HG03342 (cell line): ENCODE results near the gene RAPGEF3.

Experiments
- ATAC-seq: cut with Tn5 transposase; IDR thresholded peaks from one replicate; pipeline ENCODE4 v1.9.1; 2021; ENCODE audit warnings: mild to moderate bottlenecking, moderate library complexity; ENCODE audit not compliant: unreplicated experiment

The RAPGEF3 gene

DNA sequence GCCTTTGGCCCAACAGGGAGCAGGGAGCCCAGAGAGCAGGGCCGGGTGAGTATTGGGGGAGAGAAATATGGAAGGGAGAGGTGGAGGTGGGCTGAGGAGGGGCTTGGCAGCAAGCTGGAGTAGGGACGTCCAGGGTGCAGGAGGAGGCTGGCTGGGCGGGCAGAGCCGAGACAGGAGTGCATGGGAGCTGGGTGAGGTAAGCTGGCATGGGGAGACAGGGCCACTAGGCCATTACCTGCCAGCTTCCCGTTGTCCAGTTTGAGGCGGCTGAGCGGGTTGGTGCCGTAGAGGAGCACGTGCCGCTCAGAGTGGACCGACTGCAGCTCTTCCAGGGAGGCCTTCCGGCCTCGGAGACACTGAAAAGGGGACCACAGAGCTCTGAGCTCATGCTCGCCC is 32.7 kb upstream of the RAPGEF3 start:
- no peak for ATAC-seq

DNA sequence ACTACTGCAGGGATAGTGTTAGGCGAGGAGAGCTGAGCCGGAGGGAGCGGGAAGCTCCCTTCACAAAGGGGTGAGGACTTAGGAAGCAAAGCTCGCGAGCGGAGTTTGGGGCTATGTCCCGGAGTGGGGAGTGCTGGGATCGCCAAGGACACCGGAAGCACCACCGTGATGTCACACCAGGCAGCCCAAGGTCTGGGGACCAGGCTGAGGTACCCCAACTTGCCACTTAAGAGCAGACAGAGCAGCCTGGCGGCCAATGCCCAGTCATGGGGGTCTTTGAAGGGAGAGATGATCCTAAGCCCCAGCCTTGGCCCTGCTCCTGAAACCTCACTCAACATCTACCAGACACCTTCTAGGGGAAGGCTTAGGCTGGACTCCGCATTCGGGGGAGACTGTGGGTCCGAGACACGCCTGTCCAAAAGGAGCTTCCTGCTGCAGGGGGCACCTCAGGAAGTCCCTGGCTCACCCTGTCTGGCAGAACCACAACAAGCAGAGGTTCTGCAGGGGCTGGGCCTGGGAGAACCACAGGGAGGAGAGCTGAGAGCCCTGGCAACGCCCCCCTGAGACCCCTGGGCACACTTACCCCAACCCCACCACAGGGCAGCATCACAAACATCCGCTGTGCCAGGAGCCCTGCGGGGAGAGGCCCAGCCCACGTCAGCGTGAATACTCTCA is 32.1 kb upstream of the RAPGEF3 start:
- no peak for ATAC-seq

DNA sequence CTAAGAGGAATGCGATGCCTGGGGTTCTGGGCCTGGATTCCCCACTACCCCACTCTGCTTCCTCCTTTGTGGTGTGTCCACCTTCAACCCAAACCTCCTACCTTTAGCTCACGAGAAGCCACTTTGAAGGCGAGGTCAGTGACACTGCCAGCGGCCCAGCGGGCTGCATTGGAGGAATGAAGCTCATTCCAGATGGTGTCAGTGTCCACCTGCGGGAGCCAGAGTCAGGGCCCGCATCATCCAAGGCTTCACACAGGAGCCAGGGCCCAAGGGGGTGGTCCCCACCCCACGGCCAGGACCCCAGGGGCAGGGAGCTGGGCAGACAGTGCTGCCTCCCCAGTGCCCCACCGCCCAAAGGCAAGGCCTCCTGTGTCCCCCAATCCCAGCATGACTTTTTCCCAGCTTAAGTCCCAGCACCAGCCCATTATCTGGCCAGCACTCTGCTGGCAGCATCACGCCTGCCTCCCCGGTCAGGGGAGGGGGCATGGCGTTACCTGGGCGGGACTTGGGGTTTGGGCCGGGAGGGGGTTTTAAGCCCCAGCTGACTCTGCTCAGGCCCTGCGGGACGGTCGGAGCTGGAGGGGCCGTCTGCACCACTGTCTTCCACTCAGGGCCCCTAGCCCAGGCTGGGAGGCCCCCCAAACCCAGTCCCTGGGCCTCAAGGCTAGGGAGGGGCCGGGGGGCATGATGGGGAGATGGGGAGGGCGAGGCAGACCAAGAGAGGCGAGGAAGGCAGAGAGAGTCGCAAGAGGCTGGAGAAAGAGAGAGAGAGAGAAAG is 31.2 kb upstream of the RAPGEF3 start:
- no peak for ATAC-seq

DNA sequence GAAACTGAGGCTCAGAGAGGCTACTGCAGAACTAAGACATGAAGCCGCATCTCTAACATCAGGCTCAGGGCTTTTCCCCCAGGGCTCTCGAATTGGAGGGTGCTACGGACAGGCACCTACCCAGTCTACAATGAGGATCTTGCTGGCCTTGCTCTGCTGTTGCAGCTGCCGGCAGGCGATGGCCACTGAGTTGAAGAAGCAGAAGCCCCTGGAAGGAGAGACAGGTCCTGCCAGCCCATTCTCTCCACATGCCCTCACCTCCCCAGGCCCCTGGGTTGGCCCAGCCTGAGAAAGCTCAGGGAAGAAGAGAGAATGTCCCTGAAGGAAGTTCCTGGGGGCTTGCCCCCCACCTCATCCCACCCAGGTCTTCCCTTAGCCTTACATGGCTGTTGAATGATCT is 30.5 kb upstream of the RAPGEF3 start:
- no peak for ATAC-seq

DNA sequence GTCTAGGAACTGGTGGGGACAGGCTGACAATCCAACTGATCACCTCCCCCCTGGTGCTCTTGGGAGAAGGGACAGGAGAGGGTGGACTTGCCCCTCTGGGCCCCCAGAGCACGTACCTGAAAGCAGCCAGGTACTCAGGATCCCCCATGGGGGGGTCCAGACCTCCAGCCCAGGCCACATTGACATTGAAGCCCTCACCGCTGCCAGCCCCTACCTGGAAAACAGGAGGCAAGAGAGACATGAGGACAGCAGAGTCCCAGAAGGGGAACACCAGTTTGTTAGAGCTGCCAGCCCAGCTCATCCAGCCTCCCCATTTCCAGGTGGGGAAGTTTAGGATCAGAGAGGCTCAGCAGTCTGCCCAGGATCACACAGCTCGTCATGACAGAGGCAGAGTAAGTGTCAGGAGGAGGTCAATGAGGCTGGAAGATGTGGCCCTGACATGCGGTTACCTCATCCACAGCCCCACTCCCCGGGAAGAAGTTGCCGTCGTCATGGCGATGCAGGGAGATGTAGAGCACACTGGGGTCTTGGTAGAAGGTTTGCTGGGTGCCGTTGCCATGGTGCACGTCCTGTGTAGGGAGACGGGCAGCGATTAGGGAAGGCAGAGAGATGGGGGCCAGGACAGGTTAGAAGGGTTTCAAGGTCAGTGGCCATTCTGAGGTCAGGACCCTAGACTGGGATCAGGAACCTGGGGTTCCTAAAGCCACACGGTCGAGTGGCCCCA is 29.1 kb upstream of the RAPGEF3 start:
- ATAC-seq = no peak

DNA sequence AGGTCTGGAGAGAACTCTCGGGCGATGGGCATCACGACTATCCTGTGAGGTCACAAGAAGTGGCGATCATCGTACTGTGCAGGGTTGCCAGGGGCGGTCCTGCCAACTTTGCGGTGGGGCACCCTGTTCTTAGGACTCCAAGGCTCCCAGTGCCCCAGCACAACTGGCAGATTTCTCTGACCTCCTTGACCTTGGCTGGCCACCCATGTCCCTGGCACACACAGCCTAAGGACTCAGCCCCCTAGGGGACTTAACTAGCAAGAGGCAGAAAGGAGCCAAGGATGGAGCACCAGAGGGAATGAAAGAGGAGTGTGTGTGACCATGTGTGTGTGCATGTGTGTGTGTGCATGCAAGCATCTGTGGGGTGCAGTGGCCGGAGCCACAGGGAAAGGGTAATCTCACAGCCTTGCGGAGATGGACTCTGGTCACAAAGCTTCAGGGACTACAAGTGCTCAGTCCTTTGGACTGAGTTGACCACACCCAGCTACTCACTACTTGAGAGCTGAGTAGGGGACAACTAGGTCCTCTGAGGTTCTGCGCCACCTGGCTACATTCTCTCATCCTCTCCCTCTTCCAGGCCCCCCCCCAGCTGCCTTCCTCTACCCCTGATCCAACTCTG is 28.1 kb upstream of the RAPGEF3 start:
- no peak for ATAC-seq

DNA sequence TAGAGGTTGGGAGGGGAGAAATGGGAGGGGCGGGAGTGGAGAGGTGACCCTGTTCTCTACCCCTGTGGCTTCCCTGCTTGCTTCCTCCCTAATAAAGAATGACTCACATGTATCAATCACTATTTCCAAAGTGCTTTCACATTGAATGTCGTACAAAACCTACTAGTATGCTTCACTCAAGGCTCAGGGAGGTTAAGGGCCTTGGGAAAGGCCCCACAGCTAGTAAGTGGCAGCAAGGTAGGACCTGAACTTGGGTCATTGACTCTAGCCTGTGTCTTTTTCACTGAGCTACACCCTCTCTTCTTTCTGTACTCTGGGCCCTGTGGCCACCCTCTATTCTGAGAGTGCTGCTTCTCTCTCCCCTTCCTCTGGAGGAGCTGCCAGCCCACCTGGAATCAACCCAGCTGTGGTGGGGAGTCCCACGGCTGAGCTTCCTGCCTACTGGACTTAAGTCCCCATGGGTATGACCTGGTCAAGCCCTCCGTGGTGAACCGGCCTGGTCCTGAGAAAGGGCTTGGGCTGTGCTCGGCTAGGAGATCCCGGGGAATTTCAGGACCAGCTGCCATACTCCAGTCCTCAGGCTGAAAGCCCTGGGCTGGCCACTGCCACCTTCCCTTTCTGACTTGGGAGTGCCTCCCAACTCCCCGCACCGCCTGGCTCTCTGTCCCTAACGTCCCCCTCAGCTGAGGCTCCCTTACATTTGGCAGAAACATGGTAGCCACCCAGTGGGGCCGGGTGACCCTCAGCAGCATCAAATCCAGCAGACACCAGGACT is 27.4 kb upstream of the RAPGEF3 start:
- ATAC-seq = no peak

DNA sequence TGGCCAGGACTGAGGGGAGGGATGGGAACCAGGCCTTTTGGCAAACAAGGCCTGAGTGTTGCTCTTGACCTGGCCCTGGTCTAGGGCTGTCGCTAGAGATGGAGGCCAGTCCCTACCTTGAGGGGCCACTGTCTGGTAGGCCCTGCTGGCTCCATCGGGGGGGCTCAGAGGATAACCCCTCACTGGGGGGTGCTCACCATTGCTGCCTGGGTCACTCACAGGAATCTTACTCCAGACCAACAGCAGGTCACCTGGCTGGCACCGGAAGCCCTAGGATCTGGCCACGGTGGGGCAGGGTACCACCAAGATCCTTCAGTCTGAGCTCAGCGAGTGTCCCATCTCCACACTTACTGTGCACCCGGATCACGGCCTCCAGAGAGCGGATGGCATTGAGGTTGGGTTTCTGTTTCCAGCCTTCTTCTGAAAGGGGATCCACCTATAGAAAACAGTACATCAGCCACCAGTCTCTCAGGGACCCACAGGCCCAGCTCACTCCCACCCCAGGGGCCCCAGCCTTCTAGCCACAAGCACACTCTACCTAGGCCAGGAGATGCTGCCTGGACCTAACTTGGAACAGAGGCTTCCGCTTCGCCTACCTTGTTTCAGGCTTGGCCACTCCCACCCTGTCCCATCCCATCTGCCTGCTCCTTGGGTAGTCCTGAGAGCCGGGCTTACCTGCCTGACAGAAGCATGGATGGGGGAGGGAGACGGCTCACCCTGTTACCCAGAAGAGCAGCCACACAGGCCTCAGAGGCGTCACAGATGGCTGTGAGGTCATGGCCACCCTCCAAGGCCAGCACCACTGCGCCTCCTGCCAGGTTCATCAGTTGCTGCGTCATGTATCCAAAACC is 26.6 kb upstream of the RAPGEF3 start:
- no peak for ATAC-seq

DNA sequence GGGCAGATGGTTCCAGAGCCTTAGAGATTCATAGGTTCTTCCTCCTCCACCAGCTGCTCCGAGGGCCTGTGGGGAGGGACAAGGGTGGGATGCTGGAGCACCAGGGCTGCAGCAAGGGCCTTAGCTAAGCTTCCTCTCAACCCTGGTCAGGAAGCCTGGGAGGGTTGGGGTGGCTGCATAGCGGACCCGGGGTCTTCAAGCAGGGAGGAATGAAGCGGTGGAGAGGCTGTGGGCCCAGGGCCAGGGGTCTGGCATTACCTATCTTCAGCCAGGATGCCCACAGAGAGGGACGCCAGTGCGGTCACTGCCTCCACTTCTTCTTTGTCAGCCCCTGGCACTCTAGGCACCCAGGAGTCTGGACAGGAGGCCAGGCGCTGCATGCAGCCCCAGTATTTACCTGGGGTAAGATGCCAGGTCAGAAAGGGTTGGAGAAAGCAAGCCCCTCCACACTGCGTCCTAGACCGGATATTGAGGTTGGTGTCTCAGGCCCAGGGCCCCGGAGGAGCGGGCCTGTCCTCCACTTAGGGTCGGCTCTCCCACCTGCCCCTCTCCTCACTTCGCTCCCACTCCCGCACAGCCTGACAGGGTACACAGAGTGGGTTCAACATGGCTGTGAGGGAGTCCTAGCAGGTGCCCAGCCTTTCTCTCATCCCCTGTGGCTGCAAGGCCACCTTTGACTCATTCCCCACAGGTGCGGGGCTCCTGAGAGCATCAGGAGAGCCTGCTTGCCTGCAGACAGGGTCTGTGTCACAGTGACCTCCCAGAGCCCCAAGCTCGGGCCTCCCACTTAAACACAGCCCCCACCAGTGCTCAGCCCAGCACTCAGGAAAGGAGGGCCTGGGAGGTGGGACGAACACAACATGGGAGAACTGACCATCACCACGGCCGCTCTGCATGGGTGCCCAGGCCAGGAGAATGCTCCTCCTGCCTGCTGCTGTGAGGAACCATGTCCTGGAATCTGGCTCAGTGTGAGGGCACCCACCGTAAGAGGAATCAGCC is 25.4 kb upstream of the RAPGEF3 start:
- ATAC-seq = no peak

DNA sequence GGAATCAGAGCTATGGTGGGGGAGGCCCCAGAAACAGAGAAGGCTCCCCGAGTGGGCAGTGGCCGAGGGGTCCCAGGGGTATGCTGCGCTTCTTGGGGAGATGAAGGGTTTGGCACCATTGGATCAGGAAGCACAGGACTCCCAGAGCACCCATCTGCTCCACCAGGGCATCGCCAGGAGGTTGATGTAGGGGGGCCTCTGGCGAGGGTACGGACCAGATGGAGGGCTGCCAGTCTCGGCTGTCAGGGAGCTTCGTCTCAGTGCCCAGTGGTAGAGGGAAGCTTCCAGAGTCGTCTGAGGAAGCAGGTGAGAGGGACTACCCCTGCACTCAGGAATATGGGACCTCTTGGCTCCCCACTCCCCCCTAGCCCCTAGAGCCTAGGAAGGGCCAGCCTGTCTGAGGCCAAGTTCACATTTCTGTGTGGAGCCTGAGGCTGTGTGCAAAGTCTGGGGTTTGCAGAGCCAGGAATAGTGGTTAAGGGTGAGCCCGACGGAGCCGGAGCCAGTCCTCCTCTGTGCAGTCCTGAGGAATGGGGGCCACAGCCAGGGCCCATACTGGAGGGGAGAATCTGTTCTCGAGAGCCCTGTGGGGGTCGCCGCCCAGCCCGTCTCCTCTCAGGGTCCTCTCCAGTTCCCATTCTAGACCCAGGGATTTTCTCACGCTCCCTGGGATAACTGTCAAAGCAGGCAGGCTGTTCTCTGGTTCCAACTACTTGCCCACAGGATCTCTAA is 24.5 kb upstream of the RAPGEF3 start:
- ATAC-seq = no peak

DNA sequence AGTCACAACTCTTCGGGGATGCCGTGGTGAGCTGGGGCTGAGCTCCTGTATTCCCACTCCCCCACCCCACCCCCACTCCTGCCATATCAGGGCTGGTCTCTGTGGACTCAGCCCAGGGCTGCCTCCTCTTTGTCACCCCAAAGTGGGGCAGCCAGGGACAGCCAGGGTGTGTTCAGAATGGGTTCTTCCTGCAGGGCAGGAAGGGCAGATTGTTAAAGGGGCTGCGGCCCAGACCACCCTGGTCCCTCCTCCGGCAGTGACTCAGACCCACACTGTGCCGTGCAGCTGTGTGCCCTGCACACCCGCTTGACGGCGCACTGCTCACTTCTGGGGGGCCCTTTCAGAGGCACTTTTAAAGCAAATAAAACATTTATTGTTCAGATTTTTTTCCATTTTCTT is 23.7 kb upstream of the RAPGEF3 start:
- no peak for ATAC-seq

DNA sequence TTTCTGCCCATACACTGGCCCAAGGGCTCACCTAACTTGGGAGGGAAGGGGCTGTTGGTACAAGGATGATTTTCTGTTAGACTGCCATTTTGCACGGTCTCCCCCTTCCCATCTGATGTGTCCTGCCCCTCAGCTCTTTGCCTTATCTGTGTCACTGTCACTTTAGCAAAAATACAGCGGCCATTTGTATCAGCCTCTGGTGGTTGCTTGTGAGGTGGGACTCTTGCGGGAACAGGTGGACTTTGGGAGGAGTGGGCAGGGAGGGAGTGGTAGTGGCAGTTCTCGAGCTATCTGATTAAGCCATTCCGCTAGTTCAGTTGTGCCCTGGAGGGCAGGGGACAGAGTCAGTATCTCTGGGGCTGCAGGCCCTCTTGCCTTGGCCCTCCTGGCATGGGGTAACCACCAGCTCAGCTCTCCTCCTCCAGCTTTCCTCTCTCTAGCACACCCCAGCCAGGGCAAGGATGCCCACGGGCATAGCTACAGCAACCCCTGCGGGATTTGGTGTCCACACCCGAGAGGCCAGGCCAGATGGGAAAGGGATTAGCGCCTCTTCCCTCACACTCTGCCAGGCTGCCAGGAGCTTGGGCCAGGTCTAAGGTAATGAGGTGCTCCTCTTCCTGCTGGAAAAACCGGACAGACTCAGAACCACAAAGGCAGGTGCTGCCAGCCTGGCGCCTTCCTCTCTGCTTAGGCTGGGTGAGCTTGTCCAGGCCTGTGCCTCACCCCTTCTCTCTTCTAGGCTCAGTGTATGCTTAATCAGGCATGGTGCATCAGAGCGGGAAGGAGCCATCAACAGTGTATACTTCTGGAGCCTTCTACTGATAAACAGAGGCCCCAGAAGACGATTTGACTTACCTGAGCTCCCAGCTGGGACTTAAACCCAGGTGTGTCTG is 23.0 kb upstream of the RAPGEF3 start:
- ATAC-seq = no peak

DNA sequence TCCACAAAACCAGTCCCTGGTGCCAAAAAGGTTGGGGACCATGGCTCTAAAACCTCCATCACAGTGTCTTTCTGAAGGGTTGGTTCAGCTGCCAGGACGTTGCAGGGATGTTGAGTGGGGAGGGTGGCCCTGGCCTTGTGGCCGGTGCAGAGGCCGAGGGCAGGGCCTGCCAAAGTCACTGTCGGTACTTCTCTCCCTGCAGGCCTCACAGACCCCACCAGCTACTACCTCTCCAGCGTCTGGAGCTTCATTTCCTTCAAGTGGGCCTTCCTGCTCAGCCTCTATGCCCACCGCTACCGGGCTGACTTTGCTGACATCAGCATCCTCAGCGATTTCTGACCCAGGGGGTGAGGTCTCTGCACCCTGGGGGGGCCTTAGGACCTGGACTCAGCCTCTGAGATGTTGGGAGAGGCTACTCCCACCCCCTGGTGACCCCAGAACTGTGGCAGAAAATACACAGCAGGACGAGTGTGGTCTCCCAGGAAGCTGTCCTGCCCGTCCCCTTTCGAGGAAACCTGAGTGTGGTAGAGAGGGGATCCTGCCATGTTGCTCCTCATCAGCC is 21.3 kb upstream of the RAPGEF3 start:
- ATAC-seq = no peak

DNA sequence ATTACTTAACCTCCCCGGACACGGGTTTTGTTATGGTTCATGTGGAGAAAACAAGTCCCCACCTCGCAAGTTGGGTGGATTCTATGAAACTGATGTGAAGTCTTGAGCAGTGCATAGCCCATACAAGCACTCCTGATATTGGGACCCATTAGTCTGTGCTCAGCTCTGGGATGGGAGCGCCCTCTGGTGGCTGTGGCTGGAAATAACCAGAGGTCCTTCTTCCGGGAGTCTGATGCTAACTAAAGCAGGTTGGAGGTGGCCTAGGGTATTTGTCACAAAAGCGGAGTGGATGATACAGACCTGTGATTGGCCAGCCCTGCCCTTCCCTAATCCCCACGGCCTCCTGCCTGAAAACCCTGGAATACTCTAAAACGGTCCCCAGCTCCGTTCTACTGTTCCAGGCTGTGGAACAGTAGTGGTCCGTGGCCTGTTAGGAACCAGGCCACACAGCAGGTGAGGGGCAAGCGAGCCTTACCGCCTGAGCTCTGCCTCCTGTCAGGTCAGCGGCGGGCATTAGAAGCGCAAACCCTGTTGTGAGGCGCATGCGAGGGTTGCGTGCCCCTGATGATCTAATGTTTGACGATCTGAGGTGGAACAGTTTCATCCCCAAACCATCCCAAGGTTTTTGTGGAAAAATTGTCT is 20.7 kb upstream of the RAPGEF3 start:
- ATAC-seq = peak; percentile 76

DNA sequence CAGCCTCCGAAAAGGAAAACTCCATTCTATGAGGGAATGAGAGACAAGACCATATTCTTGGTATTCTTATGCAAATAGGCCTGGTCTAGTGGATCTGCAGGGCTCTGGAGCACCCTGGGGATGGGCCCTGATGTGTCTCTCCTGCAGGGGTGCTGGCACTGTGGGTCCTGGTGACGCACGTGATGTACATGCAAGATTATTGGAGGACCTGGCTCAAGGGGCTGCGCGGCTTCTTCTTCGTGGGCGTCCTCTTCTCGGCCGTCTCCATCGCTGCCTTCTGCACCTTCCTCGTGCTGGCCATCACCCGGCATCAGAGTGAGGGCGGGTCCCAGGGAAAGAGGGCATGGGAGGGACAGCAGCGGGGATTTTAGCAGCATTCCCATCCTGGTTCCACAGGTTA is 20.2 kb upstream of the RAPGEF3 start:
- ATAC-seq = no peak
